T follicular helper cell (primary cell): ENCODE measurements around the gene XXYLT1.
"Not testable (repeated sequence)": the region's sequence is repeated elsewhere in the genome, so short reads cannot be mapped to it uniquely, and the experiment has no call there.

ENCODE experiments used
- DNase-seq: peaks from one replicate; pipeline ENCODE4 v3.0.0-alpha.2; 2020; ENCODE audit warnings: low read depth

XXYLT1 gene

DNA sequence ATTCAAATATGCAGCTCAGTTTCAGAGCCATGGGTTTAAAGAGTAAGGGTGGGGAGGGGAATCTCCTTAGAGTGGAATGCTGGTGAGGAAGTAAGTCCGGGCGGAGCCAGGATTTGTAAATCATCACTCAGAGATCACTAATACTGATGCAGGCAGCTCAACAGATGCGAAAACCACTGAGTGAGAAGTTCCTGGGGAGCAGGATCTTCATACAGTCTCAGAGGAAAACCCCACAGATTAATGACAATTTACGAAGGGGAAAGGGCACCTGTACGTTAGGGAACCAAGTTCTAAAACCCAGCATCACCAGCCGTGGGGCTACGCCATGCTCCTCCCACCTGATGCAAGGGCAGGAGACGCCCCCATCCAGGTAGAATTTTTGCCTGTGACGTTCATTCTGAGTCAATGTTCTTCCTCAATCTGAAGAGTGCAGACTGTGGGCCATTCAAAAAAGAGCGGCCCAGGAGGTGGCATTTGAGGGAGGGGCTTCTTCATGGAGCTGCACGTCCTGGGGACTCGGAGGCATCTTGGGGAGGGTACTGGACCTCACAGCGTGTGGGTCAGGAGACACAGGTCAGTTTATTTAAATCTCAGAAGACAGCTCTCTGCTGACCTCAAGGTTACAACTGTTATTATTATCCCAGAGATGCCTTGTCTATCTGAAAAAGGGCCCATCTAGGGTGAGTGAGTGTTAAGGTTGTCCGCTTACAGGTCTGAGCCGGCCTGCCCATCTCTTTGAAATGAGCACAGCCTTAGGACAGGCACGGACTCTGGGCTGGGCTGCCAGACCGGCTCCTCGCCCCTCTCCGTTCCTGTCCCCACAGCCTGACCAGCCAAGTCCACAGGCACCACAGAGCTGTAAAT lies 228.0 kb downstream of the XXYLT1 start:
- no peak for DNase-seq

DNA sequence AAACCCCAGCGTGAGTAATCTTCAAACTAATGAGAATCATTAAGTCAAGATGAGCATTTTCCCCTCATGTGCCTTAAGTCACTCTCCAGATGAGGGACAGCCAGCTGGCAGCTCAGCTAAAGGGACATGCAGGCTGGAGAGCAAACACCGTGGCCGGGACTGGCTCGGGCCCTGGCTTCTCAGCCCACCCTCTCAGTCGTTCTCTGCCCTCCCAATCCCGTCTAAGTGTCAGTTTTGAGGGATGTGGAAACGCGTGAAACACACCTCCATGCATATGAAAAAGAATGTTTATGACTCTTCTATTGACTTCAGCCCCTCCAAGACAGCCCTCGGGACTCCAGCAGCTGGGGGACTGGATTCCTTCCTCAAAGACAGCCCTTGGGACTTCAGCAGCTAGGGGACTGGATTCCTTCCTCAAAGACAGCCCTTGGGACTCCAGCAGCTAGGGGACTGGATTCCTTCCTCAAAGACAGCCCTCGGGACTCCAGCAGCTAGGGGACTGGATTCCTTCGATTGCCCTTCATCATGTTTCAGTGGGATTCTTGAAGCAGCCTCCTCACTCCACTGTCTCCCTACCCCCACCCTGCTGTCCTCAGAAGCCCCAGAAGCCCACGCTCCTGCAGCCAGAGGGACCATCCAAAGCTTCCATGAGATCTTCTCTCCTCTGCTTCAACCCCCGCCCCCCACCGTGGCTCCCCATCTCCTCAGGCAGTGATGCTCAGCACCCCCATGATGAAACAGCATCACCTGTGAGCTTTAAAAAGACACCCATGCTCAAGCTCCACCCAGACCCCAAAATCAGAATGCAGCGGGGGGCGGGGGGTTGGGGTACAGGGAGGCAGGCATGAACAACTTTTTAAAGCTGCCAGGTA lies 228.9 kb downstream of the XXYLT1 start:
- no peak for DNase-seq

DNA sequence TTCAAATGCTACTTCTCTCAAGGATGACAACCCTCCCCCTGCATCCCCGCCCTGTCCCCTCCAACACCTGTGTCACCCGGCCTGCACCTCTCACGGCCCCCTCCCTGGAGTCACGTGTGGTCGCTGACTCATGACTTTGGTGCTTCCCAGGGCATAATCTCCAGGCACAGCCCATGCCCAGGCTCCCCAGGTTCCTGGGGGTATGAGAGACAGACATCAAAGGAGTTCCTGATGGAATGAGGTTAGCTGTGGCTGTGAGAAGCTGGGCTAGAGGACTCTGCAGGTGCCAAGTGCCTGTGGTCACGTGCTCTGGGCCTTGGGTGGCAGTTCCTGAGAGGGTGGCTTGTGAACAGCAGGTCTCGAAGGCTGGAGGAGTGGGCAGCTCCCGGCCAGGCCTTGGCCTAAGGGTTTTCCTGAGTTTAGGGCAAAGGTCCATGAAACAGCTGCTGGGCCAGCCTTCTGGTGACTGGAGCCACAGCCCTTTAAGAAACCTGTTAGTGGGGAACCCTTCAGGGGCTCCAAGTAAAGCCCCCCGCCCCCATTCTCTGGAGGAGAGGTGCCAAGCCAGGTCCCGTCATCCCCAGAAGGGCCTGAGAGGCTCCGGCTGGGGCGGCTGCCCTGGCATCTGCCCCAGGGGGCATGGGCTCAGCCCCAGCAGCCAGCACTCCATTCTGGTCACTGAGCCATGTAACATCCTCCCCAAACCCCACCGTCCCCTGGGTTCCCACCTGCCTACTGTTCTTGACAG lies 230.0 kb downstream of the XXYLT1 start:
- no peak for DNase-seq

DNA sequence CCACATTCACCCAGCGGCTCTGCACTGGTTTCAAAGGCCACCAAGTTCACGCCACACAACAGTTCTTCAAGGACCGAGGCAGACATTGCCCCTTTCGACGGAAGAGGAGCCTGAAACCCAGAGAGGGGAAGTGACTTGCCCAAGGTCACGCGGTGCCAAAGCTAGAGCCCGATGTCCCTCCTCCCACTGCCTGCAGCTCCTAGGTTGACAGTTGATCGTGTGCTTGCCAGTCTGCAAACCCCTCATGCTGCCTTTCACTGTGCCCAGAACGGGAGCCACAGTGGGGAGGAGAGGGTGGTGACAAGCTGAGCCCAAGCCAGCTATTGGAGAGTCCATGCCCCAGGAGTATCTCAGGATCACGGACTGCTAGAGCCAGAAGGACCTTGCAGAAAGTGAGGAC lies 230.9 kb downstream of the XXYLT1 start:
- DNase-seq: no peak

DNA sequence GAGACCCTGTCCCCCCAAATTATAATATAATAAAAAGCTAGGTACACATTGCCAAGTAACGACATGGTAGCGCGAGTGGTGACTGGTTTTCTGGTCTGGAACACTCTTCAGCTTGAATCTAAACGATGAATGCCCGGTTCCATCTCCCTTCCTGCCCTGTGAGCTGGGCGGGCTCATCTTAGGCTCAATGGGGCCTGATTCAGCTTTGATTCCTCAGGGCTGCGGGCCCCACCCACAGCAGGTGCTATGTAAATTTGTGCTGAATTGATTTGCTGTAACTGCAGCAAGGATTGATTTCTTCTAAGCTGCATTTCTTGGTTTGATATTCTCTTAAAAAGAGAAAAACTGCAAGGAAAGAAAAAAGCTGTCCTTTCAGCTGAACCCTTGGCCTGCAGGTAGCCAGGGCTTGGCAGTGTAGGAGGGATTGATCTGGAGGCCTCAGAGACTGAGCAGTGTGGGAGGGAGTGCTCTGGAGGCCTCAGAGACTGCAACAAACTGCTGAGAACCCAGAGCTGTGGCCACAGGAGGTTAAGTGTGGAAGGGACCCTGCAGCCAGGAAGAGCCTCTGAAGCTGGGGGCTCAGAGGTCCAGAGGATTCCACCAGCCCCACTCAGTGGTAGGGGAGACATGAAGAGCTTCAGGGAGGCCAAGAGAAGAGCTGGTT lies 231.6 kb downstream of the XXYLT1 start:
- no peak for DNase-seq

DNA sequence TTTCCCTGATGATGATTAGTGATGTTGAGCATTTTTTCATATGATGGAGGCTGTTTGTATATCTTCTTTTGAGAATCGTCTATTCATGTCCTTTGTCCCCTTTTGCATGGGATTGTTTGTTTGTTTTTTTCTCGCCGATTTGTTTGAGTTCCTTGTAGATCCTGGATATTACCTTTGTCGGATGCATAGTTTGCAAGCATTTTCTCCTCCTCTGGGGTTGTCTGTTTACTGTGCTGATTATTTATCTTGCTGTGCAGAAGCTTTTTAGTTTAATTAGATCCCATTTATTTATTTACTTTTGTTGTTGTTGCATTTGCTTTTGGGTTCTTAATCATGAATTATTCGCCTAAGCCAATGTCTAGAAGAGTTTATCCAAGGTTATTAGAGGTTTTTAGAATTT lies 232.8 kb downstream of the XXYLT1 start:
- DNase-seq: no peak

DNA sequence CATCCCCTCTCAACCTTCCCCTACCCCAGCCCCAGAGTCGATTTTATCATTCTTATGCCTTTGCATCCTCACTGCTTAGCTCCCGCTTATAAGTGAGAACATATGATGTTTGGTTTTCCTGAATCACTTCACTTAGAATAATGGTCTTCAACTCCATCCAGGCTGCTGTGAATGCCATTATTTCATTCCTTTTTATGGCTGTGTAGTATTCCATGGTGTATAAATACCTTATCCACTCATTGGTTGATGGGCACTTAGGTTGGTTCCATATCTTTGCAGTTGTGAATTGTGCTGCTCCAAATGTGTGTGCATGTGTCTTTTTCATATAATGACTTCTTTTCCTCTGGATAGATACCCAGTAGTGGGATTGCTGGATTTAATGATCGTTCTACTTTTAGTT lies 233.4 kb downstream of the XXYLT1 start:
- DNase-seq: not testable (repeated sequence)

DNA sequence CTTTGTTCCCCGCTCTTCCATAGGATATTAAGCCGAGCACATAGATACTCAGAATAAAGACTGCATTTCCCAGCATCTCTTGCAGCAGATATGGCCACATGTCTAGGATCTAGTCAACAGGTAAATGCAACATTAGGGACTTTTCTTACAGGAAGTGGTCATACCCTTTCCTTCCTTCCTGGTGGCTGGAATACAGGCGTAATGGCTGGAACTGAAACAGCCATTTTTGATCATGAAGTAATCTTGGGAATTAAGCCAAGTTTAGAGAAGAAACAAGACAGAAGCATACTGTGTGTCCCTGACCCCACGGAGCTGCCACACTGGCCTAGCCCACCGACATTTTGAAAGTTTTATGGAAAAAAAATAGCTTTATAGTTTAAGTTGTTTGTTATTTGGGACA lies 234.0 kb downstream of the XXYLT1 start:
- no peak for DNase-seq

DNA sequence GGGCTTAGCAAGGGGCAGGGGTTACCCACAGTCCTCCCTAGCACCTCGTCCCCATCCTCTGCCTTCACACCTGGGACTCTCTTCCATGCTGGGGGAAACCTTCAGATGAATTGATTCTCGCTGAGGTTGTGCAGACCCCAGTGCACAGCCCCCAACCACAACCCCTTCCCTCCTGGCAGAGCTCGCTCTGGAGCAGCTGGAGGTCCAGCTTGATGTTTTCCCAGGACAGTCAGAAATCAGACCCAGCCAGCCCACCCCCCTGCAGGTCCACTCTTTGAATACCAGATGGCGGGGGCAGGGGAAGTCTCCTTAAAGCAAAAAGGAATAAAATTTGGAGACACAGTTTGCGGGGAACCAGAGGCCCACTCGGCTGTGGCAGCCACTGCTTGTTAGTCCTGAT lies 234.4 kb downstream of the XXYLT1 start:
- no peak for DNase-seq

DNA sequence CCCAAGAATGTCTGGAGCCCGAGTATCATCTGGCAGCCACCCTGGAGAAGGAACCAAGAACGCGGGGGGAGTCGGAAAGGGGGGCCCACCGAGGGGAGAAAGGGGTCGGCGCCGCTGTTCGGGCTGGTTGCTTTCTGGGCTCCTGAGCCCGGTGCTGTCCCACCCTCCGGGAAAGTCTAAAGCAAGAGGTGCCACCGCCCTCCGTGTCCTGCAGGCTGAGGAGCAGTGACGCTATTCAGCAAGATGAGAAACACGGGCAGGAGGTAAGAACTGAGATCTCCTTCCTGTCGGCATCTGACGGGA lies 234.8 kb downstream of the XXYLT1 start:
- no peak for DNase-seq

DNA sequence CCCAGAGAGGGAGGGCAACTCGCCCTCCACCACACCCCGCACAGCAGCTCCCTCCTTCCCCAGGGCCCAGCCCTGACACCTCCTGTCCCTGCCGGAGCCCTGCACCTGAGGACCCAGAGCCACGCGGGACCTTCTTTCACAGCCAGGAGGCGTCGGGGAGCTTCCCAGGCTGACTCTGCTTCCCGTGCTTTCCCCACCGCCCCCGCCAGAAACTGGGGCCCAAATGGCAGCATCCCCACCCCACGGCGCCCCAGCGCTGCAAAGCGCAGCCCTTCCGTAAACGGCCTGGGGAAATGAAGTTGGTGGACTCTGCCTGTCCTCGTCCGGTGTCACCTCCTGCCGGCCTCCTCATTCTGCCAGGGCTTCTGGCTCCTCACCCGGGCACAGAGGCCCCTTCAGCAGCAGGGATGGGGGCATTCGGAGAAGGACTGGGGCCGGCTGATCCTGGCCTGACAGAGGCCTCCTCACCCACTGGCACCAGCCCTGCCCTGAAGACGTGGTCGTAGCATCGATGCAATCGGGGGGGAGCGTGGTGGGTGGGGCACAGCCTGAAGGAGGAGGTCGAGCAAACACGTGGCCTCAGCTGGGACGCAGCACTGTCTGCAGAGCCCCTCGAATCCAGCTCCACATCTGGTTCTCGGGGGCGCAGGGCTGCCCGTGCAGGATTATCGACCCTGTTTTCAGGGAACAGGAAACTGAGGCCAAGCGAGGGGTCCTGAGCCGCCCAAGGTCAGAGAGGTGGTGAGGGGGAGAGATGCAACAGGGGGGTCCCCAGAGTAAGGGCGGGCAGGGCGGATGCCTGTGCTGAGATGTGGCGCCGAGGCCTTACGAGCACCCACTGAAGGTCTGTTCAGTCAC lies 235.4 kb downstream of the XXYLT1 start:
- DNase-seq: no peak

DNA sequence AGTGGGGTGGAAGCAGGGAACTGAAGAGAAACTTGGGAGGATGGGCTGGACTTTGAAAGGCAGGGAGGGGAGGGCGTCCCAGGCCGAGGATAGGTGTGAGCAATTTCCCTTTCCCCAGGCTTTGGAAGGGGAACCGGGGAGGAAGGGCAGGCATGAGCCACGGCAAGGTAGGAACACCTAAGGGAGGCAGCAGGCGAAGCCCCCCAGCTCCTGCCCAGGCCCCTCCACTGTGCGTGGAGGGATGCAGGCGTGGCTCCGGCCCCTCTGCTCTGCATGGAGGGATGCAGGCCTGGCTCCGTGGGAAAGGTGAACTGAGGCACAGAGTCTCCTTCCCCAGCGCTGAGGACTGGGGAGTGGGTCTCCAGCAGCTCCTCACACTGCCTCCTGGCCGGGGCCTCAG lies 236.4 kb downstream of the XXYLT1 start:
- no peak for DNase-seq

DNA sequence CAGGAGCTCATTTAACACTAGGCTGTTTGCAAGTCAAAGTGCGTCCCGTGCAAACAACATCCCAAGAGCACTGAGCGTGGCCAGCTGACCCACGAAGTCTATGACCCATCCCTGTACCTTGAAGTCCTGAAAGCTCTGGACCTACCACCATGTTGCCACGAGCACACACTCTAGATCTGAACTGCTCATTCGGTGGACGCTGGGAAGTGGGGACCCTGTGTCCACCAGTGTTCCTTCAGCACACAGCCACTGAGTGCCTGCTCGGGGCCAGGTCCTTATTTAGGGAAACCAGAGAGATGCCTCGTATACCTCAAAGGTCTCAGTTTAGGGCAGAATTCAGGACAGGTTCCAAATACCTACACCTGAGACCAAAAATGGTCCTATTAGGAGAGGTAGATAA lies 236.9 kb downstream of the XXYLT1 start:
- no peak for DNase-seq

DNA sequence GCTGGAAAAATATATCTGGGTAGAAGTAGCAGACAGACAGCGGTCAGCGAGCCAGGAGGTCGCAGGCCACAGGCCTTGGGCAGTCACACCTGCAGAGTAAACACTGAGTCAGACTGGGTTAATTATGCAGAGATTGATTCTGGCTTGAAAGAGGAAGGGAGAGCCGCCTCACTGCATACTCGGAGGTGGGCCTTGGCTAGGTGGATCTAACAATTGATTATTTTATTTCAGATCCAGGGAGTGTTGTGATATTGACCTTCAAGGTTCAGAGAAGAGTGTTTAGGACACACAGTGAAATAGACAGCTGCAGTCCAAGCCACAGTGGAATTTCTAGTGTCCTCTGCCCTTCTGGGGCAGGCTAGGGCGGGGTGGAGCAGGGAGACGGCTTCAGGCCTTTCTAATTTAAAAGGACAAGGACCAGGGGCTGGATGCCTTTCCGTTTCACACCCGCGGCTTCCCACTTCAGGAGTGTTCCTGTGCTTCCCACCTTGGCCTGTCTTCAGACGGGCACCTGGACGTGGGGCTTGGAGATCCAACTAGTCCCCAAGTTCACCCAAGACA lies 237.3 kb downstream of the XXYLT1 start:
- DNase-seq: no peak

DNA sequence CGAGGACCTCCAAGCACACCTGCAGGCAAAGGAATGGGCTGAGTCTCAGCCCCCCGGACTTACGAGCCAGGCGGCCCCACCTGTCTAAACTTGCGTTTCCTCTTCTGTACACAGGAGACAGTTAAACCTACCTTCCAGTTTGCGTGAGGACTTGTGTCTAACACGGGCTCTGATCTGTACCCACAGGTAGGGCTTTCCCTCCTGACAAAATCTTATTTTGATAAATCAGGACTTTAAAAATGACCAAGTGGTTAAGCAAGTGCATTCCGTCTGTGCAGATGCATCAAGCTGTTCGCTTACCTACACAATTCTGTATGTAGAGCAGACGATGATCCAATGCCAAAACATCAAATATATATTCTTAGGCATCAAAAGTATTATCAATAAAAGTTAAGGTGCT lies 238.0 kb downstream of the XXYLT1 start:
- no peak for DNase-seq

DNA sequence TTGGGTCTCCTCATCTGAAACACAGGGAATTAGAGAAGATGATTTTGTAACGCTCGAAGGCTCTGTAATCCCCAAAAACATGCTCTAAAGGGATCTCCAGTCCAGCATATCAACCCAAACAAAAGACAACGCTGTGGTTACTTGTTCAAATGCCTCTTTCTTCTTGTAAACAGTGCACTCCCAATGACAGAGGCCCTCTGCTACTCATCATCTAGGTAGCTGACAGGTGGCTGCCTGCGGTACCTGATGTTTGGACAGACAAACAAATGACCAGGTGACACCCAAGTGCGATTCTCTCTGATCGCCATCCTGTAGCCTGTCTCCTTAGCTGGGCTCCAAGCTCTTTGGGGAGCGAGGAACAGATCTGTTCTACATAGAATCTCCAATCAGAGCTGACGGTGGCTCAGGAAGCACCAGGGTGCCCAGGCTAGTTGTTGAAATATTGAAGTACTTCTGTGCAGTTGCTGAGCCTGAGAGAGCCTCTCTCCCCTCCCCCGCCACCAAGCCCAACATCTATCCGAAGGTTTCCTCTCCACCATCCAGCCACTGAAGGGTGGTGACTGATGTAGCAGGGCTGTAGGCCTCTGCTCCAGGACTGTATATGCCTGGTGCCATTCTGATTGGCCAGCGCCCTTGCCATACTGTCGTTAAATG lies 238.7 kb downstream of the XXYLT1 start:
- DNase-seq: no peak

DNA sequence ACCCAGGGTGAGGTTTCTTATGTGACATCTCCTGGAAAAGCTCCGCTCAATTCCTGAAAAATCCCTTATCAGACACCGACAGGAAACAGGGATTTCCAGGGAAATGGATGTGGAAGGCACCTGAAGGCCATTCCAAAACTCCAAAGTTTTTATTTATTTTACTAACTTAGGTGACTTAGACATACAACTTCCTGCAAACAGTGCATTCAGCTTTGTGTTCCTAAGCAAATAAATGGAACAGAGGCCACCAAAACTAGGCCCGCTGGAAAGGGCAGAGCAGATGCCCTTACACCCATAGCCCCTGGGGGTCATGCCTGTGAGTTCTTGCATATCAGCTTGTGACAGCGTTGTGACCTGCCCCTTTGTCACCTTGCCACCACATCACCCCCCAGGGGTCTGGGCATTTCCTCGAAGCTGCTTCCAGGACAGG lies 239.4 kb downstream of the XXYLT1 start:
- DNase-seq: no peak

DNA sequence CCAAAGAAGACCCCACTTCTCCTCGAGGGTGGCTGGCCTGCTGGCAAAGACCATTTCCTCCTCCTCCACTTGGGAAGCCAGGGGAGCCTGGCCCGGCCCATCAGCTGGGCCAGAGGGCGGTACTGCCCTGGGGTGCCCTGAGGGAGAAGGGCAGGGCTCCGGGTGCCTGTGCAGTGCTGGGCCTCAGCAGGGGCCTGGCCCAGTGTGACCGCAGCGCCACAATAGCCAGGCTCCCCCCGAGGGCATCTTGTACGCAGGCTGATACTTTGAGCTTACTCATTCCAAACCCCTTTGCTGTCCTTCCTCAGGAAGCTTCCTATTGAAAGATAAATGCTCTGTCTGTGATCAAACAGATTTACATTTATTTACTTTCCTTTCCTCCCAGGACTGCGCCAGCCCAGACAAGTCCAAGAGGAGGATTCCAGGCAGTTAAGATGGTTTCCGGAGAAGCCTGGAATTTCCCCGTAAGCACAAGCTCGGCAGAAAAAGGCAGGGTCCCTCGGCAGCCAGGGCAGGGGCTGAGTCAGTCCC lies 240.1 kb downstream of the XXYLT1 start:
- no peak for DNase-seq

DNA sequence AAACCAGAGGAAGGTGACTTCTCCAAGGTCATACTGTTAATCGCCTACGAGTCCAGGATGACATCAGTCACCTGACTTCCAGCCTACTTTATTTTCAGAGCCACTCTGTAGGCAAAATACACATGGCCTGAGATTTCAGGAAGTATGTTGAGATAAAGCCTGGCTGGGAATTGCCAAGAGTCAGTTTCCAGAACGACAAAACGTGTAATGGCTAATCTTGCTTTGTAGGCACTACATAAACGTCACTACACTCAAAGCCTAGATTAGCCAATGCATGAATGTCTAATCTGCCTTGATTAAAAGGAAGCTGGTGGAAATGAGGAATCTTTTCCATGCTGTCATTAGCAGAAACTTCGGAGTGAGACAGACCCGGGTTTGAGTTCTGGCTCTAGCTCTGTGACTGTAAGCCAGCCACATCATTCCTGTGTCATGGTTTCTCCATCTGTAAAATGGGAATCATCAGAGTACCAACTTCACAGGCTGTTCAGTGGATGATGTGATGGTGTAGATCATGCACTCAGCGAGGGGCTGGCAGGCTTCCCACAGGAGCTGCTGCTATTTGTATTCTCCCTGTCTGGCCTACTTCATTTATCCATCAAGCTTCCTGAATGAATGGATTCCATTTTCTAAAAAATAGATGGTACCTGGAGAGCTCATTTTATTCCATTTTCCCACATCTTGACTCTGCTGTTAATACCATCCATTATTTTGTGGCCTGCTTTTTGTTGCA lies 241.9 kb downstream of the XXYLT1 start:
- DNase-seq: no peak
